GM18502 (cell line): ENCODE measurements around the gene STPG2.
A peak's percentile ranks its signal among the peaks of the same experiment; 100 is the strongest.

Experiments used
- ATAC-seq: cut with Tn5 transposase; IDR thresholded peaks from one replicate; pipeline ENCODE4 v1.9.1; 2021; ENCODE audit warnings: mild to moderate bottlenecking; ENCODE audit not compliant: unreplicated experiment, poor library complexity

STPG2 gene

GRCh38 chr4:98143001-98143899 is at the start of gene STPG2:
TSS of gene STPG2 (minus strand) at chr4:98143476.
- peak; percentile 99 for ATAC-seq

GRCh38 chr4:98185279-98185678 is 42.0 kb upstream of the STPG2 start:
- ATAC-seq, result no peak

GRCh38 chr4:98181809-98182208 is 38.5 kb upstream of the STPG2 start:
- ATAC-seq, result peak; percentile 65

GRCh38 chr4:98179951-98180350 is 36.7 kb upstream of the STPG2 start:
- ATAC-seq, result no peak

- ATAC-seq, result no peak
Observed at GRCh38 chr4:98176531-98176930, 33.3 kb upstream of the STPG2 start.

- ATAC-seq, result no peak
Observed at GRCh38 chr4:98170035-98170434, 26.8 kb upstream of the STPG2 start.

- ATAC-seq, result no peak
Observed at GRCh38 chr4:98166731-98167041, 23.4 kb upstream of the STPG2 start.

- no peak for ATAC-seq
Observed at GRCh38 chr4:98166025-98166730, 22.9 kb upstream of the STPG2 start.

GRCh38 chr4:98162696-98163095 is 19.4 kb upstream of the STPG2 start:
- no peak for ATAC-seq

GRCh38 chr4:98151145-98151924 is 8.1 kb upstream of the STPG2 start:
- peak; percentile 46 for ATAC-seq

- no peak for ATAC-seq
Observed at GRCh38 chr4:98150092-98150761, 7.0 kb upstream of the STPG2 start.

- ATAC-seq, result no peak
Observed at GRCh38 chr4:98148856-98149255, 5.6 kb upstream of the STPG2 start.

GRCh38 chr4:98126141-98126540 is 17.1 kb downstream of the STPG2 start:
- ATAC-seq, result no peak

- ATAC-seq, result no peak
Observed at GRCh38 chr4:98125585-98125984, 17.7 kb downstream of the STPG2 start.

- ATAC-seq, result no peak
Observed at GRCh38 chr4:98117363-98117762, 25.9 kb downstream of the STPG2 start.

- no peak for ATAC-seq
Observed at GRCh38 chr4:98113012-98113411, 30.3 kb downstream of the STPG2 start.

GRCh38 chr4:98110929-98111328 is 32.3 kb downstream of the STPG2 start:
- no peak for ATAC-seq

- ATAC-seq, result no peak
Observed at GRCh38 chr4:98110214-98110613, 33.1 kb downstream of the STPG2 start.

- ATAC-seq, result no peak
Observed at GRCh38 chr4:98102660-98103059, 40.6 kb downstream of the STPG2 start.

- ATAC-seq, result no peak
Observed at GRCh38 chr4:98101988-98102387, 41.3 kb downstream of the STPG2 start.
